NB4 (cell line): Measurements from ENCODE around the gene LPAR4.

ENCODE experiments used
- MYC ChIP-seq: IDR thresholded peaks from 2 replicates; pipeline ENCODE4 v1.6.1; 2011; ENCODE audit warnings: low read depth, low read length
- POLR2A ChIP-seq: IDR thresholded peaks from 2 replicates; pipeline ENCODE4 v1.6.1; 2011; ENCODE audit warnings: mild to moderate bottlenecking; ENCODE audit not compliant: insufficient read length; ENCODE audit errors: extremely low read depth
- TF ChIP-seq, protein P1 (sequence below): IDR thresholded peaks from one replicate; pipeline ENCODE4 v1.5.1; 2012; ENCODE audit warnings: low read depth, low read length
- TF ChIP-seq, protein P2 (sequence below): IDR thresholded peaks from 2 replicates; pipeline ENCODE4 v1.6.1; 2011; ENCODE audit warnings: low read depth, low read length

DNA sequence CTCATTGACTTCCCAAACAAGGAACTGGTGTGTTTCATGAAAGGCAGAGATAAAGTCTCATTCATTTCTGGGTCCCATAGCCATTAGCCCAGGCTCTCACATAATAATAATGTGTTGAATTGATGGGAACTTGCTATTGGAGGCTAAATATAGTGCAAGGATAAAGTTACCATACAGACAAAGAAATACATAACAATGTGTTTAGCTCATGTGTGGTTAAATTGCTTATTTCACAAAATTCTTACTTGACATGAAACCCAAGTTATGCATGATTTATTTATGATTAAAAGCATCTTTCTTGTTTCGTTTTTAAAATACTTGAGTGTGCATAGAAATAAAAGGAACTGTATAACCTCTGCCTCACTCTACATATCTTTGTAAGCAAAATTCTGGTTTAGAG is 37.3 kb upstream of the LPAR4 start:
- TF ChIP-seq, protein P1, sequence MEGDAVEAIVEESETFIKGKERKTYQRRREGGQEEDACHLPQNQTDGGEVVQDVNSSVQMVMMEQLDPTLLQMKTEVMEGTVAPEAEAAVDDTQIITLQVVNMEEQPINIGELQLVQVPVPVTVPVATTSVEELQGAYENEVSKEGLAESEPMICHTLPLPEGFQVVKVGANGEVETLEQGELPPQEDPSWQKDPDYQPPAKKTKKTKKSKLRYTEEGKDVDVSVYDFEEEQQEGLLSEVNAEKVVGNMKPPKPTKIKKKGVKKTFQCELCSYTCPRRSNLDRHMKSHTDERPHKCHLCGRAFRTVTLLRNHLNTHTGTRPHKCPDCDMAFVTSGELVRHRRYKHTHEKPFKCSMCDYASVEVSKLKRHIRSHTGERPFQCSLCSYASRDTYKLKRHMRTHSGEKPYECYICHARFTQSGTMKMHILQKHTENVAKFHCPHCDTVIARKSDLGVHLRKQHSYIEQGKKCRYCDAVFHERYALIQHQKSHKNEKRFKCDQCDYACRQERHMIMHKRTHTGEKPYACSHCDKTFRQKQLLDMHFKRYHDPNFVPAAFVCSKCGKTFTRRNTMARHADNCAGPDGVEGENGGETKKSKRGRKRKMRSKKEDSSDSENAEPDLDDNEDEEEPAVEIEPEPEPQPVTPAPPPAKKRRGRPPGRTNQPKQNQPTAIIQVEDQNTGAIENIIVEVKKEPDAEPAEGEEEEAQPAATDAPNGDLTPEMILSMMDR = no peak
- TF ChIP-seq POLR2A (no peak), MYC (no peak)
- TF ChIP-seq, protein P2, sequence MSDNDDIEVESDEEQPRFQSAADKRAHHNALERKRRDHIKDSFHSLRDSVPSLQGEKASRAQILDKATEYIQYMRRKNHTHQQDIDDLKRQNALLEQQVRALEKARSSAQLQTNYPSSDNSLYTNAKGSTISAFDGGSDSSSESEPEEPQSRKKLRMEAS = no peak
